ENCODE results near the gene C1QTNF3. TPM values are rescaled to one million over a fixed set of nuclear protein-coding genes. Genes with fewer than 3 reads are reported as not detected.

Gene C1QTNF3
- total RNA-seq, 1 experiment from 2014 or later, result 2.1 TPM

DNA sequence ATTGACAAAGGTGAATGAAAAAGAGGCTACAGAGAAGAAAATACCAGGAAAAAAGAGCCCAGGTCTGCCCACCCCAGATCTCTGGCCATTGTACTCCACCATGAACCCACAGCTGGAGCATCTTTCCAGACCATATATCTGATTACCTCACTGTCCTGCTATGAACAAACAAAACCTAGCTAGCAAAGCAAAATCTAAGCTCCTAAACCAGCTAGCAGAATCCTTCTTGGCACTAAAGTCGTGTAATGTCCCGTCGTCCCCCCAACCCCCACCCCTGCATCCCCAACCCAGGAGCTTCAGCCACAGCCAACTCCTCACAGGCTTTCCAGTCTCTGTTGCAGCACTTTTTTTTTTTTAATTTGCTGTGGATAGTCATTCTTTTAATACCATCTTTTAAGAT lies 2.5 kb downstream of the C1QTNF3 start:
- Mint-ChIP-seq H3K27me3 (ENCODE audit: low read depth) (peaks cover 3% of the 10 kb centered on the region; the same call in 1 of the 2 replicates), H3K4me3 (no peak overlapping the region), H3K36me3 (no peaks in the 10 kb centered on the region), H3K9me3 (0 out of 2 replicates have a peak, but pooled peaks cover 3% of the 10 kb centered on the region), H3K4me1 (peaks cover 23% of the 10 kb centered on the region), H3K27ac (no peak overlapping the region)
- ATAC-seq, result no peak
- ChIA-PET POLR2A (no interaction called here), CTCF (no interaction called here)
- TF ChIP-seq EMX1 (CRISPR knock-in tag; IDR thresholded peaks at IDR 0.05) (no peak), JAZF1 (CRISPR knock-in tag; IDR thresholded peaks at IDR 0.05) (no peak), CBFB (CRISPR knock-in tag; IDR thresholded peaks at IDR 0.05; ENCODE audit: low read depth) (no peak), RELA (CRISPR knock-in tag; IDR thresholded peaks at IDR 0.05; ENCODE audit: borderline replicate concordance) (no peak), JUN (CRISPR knock-in tag; IDR thresholded peaks at IDR 0.05) (no peak), ZNF396 (CRISPR knock-in tag; IDR thresholded peaks at IDR 0.05; ENCODE audit: borderline replicate concordance) (no peak), PRRX2 (CRISPR knock-in tag; IDR thresholded peaks at IDR 0.05) (no peak), ZNF121 (CRISPR knock-in tag; IDR thresholded peaks at IDR 0.05) (no peak)
- TF ChIP-seq, protein P1, sequence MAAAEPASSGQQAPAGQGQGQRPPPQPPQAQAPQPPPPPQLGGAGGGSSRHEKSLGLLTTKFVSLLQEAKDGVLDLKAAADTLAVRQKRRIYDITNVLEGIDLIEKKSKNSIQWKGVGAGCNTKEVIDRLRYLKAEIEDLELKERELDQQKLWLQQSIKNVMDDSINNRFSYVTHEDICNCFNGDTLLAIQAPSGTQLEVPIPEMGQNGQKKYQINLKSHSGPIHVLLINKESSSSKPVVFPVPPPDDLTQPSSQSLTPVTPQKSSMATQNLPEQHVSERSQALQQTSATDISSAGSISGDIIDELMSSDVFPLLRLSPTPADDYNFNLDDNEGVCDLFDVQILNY (CRISPR knock-in tag; IDR thresholded peaks at IDR 0.05), result no peak
- TF ChIP-seq, protein P2, sequence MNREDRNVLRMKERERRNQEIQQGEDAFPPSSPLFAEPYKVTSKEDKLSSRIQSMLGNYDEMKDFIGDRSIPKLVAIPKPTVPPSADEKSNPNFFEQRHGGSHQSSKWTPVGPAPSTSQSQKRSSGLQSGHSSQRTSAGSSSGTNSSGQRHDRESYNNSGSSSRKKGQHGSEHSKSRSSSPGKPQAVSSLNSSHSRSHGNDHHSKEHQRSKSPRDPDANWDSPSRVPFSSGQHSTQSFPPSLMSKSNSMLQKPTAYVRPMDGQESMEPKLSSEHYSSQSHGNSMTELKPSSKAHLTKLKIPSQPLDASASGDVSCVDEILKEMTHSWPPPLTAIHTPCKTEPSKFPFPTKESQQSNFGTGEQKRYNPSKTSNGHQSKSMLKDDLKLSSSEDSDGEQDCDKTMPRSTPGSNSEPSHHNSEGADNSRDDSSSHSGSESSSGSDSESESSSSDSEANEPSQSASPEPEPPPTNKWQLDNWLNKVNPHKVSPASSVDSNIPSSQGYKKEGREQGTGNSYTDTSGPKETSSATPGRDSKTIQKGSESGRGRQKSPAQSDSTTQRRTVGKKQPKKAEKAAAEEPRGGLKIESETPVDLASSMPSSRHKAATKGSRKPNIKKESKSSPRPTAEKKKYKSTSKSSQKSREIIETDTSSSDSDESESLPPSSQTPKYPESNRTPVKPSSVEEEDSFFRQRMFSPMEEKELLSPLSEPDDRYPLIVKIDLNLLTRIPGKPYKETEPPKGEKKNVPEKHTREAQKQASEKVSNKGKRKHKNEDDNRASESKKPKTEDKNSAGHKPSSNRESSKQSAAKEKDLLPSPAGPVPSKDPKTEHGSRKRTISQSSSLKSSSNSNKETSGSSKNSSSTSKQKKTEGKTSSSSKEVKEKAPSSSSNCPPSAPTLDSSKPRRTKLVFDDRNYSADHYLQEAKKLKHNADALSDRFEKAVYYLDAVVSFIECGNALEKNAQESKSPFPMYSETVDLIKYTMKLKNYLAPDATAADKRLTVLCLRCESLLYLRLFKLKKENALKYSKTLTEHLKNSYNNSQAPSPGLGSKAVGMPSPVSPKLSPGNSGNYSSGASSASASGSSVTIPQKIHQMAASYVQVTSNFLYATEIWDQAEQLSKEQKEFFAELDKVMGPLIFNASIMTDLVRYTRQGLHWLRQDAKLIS (CRISPR knock-in tag; IDR thresholded peaks at IDR 0.05; ENCODE audit: borderline replicate concordance), result no peak
- no peak for DNase-seq (ENCODE audit: low spot score)

DNA sequence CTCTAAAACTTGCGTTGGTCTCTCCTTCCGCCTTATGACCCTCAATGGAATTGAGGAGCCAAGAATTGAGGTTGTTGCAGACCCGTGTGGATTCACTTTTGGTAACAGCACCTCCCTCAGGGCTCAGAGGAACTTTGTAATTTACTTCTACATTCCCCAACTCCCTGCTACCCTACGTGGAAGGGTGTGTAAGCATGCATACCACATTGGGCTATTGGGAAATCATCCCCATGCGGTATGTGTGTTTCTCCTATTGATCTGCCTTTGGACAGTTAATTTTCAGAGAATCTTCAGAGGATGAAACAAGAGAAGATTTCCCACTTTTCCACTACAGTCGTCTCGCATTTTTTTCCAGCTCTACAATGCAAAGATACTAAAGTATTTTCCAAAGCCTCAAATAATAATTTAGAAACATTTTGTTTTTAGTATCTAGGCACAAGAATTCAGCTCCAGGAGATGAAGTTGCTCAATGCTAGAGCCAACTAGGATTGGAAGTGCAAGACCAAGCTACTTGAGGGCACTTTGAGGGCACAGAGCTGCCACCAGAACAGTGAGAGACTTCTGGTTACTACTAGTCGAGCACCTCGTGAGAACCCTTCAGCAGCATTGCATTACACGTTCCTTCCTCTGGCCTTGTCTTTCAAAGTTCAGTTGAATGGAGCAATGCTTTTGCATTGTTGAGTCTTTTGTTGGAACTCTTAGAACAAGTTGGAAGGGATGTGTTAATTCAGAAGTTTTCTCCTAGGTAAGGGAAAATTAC lies 3.4 kb downstream of the C1QTNF3 start:
- ATAC-seq, result peak; percentile 30
- ChIA-PET CTCF (no interaction called here), POLR2A (no interaction called here)
- no peak for DNase-seq (ENCODE audit: low spot score)
- 0 out of 2 replicates have a peak, but pooled peaks cover 3% of the 10 kb centered on the region for H3K9me3 Mint-ChIP-seq
- TF ChIP-seq, protein P3, sequence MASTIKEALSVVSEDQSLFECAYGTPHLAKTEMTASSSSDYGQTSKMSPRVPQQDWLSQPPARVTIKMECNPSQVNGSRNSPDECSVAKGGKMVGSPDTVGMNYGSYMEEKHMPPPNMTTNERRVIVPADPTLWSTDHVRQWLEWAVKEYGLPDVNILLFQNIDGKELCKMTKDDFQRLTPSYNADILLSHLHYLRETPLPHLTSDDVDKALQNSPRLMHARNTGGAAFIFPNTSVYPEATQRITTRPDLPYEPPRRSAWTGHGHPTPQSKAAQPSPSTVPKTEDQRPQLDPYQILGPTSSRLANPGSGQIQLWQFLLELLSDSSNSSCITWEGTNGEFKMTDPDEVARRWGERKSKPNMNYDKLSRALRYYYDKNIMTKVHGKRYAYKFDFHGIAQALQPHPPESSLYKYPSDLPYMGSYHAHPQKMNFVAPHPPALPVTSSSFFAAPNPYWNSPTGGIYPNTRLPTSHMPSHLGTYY (CRISPR knock-in tag; IDR thresholded peaks at IDR 0.05), result no peak
- TF ChIP-seq, protein P4, sequence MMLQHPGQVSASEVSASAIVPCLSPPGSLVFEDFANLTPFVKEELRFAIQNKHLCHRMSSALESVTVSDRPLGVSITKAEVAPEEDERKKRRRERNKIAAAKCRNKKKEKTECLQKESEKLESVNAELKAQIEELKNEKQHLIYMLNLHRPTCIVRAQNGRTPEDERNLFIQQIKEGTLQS (CRISPR knock-in tag; conservative IDR thresholded peaks at IDR 0.05), result no peak
- TF ChIP-seq SMAD4 (CRISPR knock-in tag; IDR thresholded peaks at IDR 0.05) (no peak), ZNF138 (CRISPR knock-in tag; conservative IDR thresholded peaks at IDR 0.05) (no peak), ZNF396 (CRISPR knock-in tag; IDR thresholded peaks at IDR 0.05; ENCODE audit: borderline replicate concordance) (no peak)
- TF ChIP-seq, protein P5, sequence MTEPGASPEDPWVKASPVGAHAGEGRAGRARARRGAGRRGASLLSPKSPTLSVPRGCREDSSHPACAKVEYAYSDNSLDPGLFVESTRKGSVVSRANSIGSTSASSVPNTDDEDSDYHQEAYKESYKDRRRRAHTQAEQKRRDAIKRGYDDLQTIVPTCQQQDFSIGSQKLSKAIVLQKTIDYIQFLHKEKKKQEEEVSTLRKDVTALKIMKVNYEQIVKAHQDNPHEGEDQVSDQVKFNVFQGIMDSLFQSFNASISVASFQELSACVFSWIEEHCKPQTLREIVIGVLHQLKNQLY (CRISPR knock-in tag; IDR thresholded peaks at IDR 0.05), result no peak
- H3K4me1 Mint-ChIP-seq, result peaks cover 23% of the 10 kb centered on the region
- 0 out of 2 replicates have a peak overlapping the region, but pooled peaks have one; percentile 69 for H3K27ac Mint-ChIP-seq
- H3K4me3 Mint-ChIP-seq, result no peak overlapping the region
- peaks cover 3% of the 10 kb centered on the region; the same call in 1 of the 2 replicates for H3K27me3 Mint-ChIP-seq (ENCODE audit: low read depth)
- H3K36me3 Mint-ChIP-seq, result no peaks in the 10 kb centered on the region

Data from WTC11 (cell line).